ENCODE measurements around the gene CLIP1.

Gene CLIP1

GRCh38 chr12:122244565-122245371 is 177.7 kb downstream of the CLIP1 start:
- DNase-seq = no peak

GRCh38 chr12:122243965-122244364 is 178.5 kb downstream of the CLIP1 start:
- DNase-seq = no peak

- no peak for DNase-seq
Measured at GRCh38 chr12:122238861-122239260, 183.6 kb downstream of the CLIP1 start.

- no peak for DNase-seq
Measured at GRCh38 chr12:122235741-122236140, 186.7 kb downstream of the CLIP1 start.

GRCh38 chr12:122232691-122233090 is 189.8 kb downstream of the CLIP1 start:
- no peak for DNase-seq

- DNase-seq = no peak
Measured at GRCh38 chr12:122230798-122231197, 191.7 kb downstream of the CLIP1 start.

- no peak for DNase-seq
Measured at GRCh38 chr12:122228092-122228491, 194.4 kb downstream of the CLIP1 start.

GRCh38 chr12:122227341-122227740 is 195.1 kb downstream of the CLIP1 start:
- no peak for DNase-seq

GRCh38 chr12:122226366-122227125 is 195.9 kb downstream of the CLIP1 start:
- DNase-seq = no peak

GRCh38 chr12:122225683-122226365 is 196.6 kb downstream of the CLIP1 start, which contains the start of gene DIABLO:
DIABLO (minus strand) TSS chr12:122226052; CDS start chr12:122226014, 38 bp downstream.
- peak; percentile 100 for DNase-seq
